ENCODE data around the gene TRIM29. TPM values are rescaled to one million over a fixed set of nuclear protein-coding genes. Genes with fewer than 3 reads are reported as not detected.

TRIM29 gene
- total RNA-seq, 1 experiment from 2014 or later, result not detected

- Histone ChIP-seq H3K9ac (ENCODE audit: extremely low read depth, insufficient read length, low read length) (no peak overlapping the region), H2AK5ac (ENCODE audit: insufficient read length, low read length) (no peak overlapping the region), H4K5ac (ENCODE audit: insufficient read length, low read depth, low read length) (no peak overlapping the region), H2BK15ac (ENCODE audit: low read depth, low read length) (no peak overlapping the region), H2BK5ac (ENCODE audit: insufficient read length, low read length) (no peak overlapping the region), H3K4me2 (ENCODE audit: insufficient read depth, insufficient read length, low read length) (no peak overlapping the region), H3K9me3 (ENCODE audit: control insufficient read depth, low read depth, low read length) (no peaks in the 10 kb centered on the region), H3K23me2 (ENCODE audit: insufficient read length, low read depth, low read length, poor library complexity, severe bottlenecking) (peaks cover 10% of the 10 kb centered on the region), H3K56ac (ENCODE audit: insufficient read length, low read depth, low read length) (no peak overlapping the region), H3K27me3 (ENCODE audit: insufficient read depth, low read length) (peaks cover 25% of the 10 kb centered on the region), H3K23ac (ENCODE audit: insufficient read length, low read depth, low read length) (no peak overlapping the region), H4K20me1 (ENCODE audit: control insufficient read depth, insufficient read depth, insufficient read length) (no peaks in the 10 kb centered on the region), H2BK120ac (ENCODE audit: low read depth, low read length, poor library complexity, severe bottlenecking) (no peak overlapping the region), H3K18ac (ENCODE audit: insufficient read length, low read depth, low read length) (no peak overlapping the region), H3K79me2 (ENCODE audit: insufficient read depth, low read length) (no peaks in the 10 kb centered on the region), H3K4me1 (ENCODE audit: insufficient read depth, low read length) (no peaks in the 10 kb centered on the region; the same call in 1 of the 2 replicates), H2AFZ (ENCODE audit: low read length) (no peak overlapping the region), H3K79me1 (ENCODE audit: insufficient read depth, low read depth, low read length, poor library complexity, severe bottlenecking) (no peaks in the 10 kb centered on the region), H3T11ph (ENCODE audit: low read length) (no peak overlapping the region), H3K27ac (ENCODE audit: insufficient read length, low read depth, low read length) (no peak overlapping the region), H3K14ac (ENCODE audit: insufficient read depth, low read length) (no peak overlapping the region), H3K4ac (ENCODE audit: low read depth, low read length) (no peak overlapping the region), H2BK12ac (ENCODE audit: insufficient read length, low read depth, low read length) (no peak overlapping the region), H4K91ac (ENCODE audit: insufficient read length, low read depth, low read length) (no peak overlapping the region), H4K8ac (replicated peaks; ENCODE audit: insufficient read length, low read depth, low read length) (no peak overlapping the region), H2BK20ac (ENCODE audit: low read depth, low read length, poor library complexity, severe bottlenecking) (no peak overlapping the region)
- no peak for TF ChIP-seq CTCF (conservative IDR thresholded peaks at IDR 0.05)
- H3K4me1 Mint-ChIP-seq, result peaks cover 7 to 14% of the 10 kb centered on the region in 2 experiments
- no peak for DNase-seq
- no peak overlapping the region for H3K27ac Mint-ChIP-seq
- H3K36me3 Mint-ChIP-seq (ENCODE audit: insufficient read depth in 1 of 3, low read depth in 3 of 3), result no peaks in the 10 kb centered on the region
- no CpG with 5 or more reads among the region's 12 CpGs for WGBS (ENCODE audit: extremely low coverage, insufficient read length, low lambda C conversion rate)
- H3K4me3 Mint-ChIP-seq, result no peak overlapping the region
- peaks cover 98% of the 10 kb centered on the region for H3K27me3 Mint-ChIP-seq (ENCODE audit: low read depth)
- H3K9me3 Mint-ChIP-seq, result peaks cover 0 to 6% of the 10 kb centered on the region in 2 experiments; a peak in 2 of 5 replicates
Measured at GRCh38 chr11:120170741-120171261, 32.9 kb upstream of the TRIM29 start.

All from H9 (cell line).